HepG2 (cell line): ENCODE measurements around the gene PPCDC. TPM values are rescaled to one million over a fixed set of nuclear protein-coding genes. Genes with fewer than 3 reads are reported as not detected.

Experiments used
- CCDC6 ChIP-seq: sonication (generic); formaldehyde crosslinking; IDR thresholded peaks from 2 replicates; pipeline ENCODE4 v1.8.1; 2022; ENCODE audit warnings: mild to moderate bottlenecking, missing genetic modification reagents, moderate library complexity
- DPF2 ChIP-seq: sonication (generic); formaldehyde crosslinking; IDR thresholded peaks from 2 replicates; pipeline ENCODE4 v1.4.0; 2020; ENCODE audit warnings: mild to moderate bottlenecking, low read depth, missing genetic modification reagents, borderline replicate concordance
- GATAD1 ChIP-seq: IDR thresholded peaks from 2 replicates; pipeline ENCODE4 v1.6.1; 2016; ENCODE audit warnings: missing genetic modification reagents, missing compliant biosample characterization
- GFI1 ChIP-seq: sonication (generic); formaldehyde crosslinking; IDR thresholded peaks from 2 replicates; pipeline ENCODE4 v1.5.0; 2020; ENCODE audit warnings: missing genetic modification reagents, mild to moderate bottlenecking, borderline replicate concordance
- HOXA9 ChIP-seq: sonication (generic); formaldehyde crosslinking; IDR thresholded peaks from 2 replicates; pipeline ENCODE4 v1.8.1; 2022; ENCODE audit warnings: missing genetic modification reagents, mild to moderate bottlenecking, moderate library complexity, borderline replicate concordance
- IKZF4 ChIP-seq: sonication (generic); formaldehyde crosslinking; IDR thresholded peaks from 2 replicates; pipeline ENCODE4 v1.5.1; 2020; ENCODE audit warnings: borderline replicate concordance, mild to moderate bottlenecking, low read depth, missing genetic modification reagents; ENCODE audit errors: not compliant biosample characterization
- MED13 ChIP-seq: sonication (generic); formaldehyde crosslinking; IDR thresholded peaks from 2 replicates; pipeline ENCODE4 v1.5.0; 2020; ENCODE audit warnings: missing genetic modification reagents
- MEIS2 ChIP-seq: sonication (generic); formaldehyde crosslinking; IDR thresholded peaks from 2 replicates; pipeline ENCODE4 v1.9.0; 2021; ENCODE audit warnings: mild to moderate bottlenecking, missing genetic modification reagents
- MTF1 ChIP-seq: sonication (generic); formaldehyde crosslinking; IDR thresholded peaks from 2 replicates; pipeline ENCODE4 v1.5.0; 2020; ENCODE audit warnings: missing genetic modification reagents
- NR1H2 ChIP-seq: sonication (generic); formaldehyde crosslinking; IDR thresholded peaks from 2 replicates; pipeline ENCODE4 v1.8.1; 2022; ENCODE audit warnings: low read depth, missing genetic modification reagents, borderline replicate concordance
- PAWR ChIP-seq: sonication (generic); formaldehyde crosslinking; IDR thresholded peaks from 2 replicates; pipeline ENCODE4 v1.4.0; 2020; ENCODE audit warnings: missing genetic modification reagents, mild to moderate bottlenecking, borderline replicate concordance
- REL ChIP-seq: sonication (generic); formaldehyde crosslinking; conservative IDR thresholded peaks from 2 replicates; pipeline ENCODE4 v1.8.0; 2022; ENCODE audit warnings: mild to moderate bottlenecking, missing genetic modification reagents, moderate library complexity
- ZBTB39 ChIP-seq: sonication (generic); formaldehyde crosslinking; IDR thresholded peaks from 2 replicates; pipeline ENCODE4 v1.5.0; 2020; ENCODE audit warnings: missing genetic modification reagents
- ZFP62 ChIP-seq: sonication (generic); formaldehyde crosslinking; IDR thresholded peaks from 2 replicates; pipeline ENCODE4 v1.4.0; 2020; ENCODE audit warnings: missing genetic modification reagents
- ZKSCAN8 ChIP-seq: IDR thresholded peaks from 2 replicates; pipeline ENCODE4 v1.6.1; 2016; ENCODE audit warnings: borderline replicate concordance, missing genetic modification reagents, missing compliant biosample characterization
- ZNF264 ChIP-seq: sonication (generic); formaldehyde crosslinking; IDR thresholded peaks from 2 replicates; pipeline ENCODE4 v1.4.0; 2020; ENCODE audit warnings: missing genetic modification reagents
- ZNF570 ChIP-seq: sonication (generic); formaldehyde crosslinking; IDR thresholded peaks from 2 replicates; pipeline ENCODE4 v1.4.0; 2020; ENCODE audit warnings: mild to moderate bottlenecking, missing genetic modification reagents, borderline replicate concordance
- ZNF687 ChIP-seq: sonication (generic); formaldehyde crosslinking; IDR thresholded peaks from 2 replicates; pipeline ENCODE4 v1.5.1; 2020; ENCODE audit warnings: mild to moderate bottlenecking, missing genetic modification reagents, moderate library complexity
- ZNF782 ChIP-seq: sonication (generic); formaldehyde crosslinking; IDR thresholded peaks from 2 replicates; pipeline ENCODE4 v1.4.0; 2020; ENCODE audit warnings: missing genetic modification reagents, mild to moderate bottlenecking, borderline replicate concordance
- ZNF83 ChIP-seq: sonication (generic); formaldehyde crosslinking; IDR thresholded peaks from 2 replicates; pipeline ENCODE4 v1.4.0; 2020; ENCODE audit warnings: missing genetic modification reagents, mild to moderate bottlenecking, borderline replicate concordance
- polyA plus RNA-seq, 8 experiments: library from polyadenylated mRNA; depleted of rRNA in 3 of 8; stranded (reverse) in 7 of 8; unstranded in 1 of 8; fragments of >200 nt; fragmentation: Illumina TruSeq in 4 of 8; extraction: Trizol in 4 of 8; gene quantifications; 2 replicates each; pipeline versions ENCODE4 v1.2.1 to v1.2.3, GENCODE V29; 2011 to 2016; ENCODE audit warnings: low read depth in 4 of 8, missing spikeins in 1 of 8, mixed read lengths in 1 of 8; ENCODE audit not compliant: insufficient read depth in 1 of 8
- total RNA-seq, 5 experiments: library from RNA; depleted of rRNA; stranded (reverse); fragments of >200 nt; fragmentation: Illumina TruSeq; extraction: Trizol; gene quantifications; 2 replicates each; pipeline ENCODE4 v1.2.3, GENCODE V29; 2016; ENCODE audit warnings: low read depth in 1 of 5

The PPCDC gene
- total and polyA plus RNA-seq, 2 of the 13 experiments (the other 11 are each of a cell fraction or from before 2014, with no cell fraction given) = 12.3 to 12.8 TPM

GRCh38 chr15:75023181-75023871, at the start of gene PPCDC (continued):
- TF ChIP-seq PAWR (CRISPR knock-in tag) = no peak
- TF ChIP-seq ZNF570 (CRISPR knock-in tag) = no peak
- peak; percentile 24; the same call in 1 of the 2 replicates for TF ChIP-seq HOXA9 (CRISPR knock-in tag)
- TF ChIP-seq ZNF83 (CRISPR knock-in tag) = no peak
- TF ChIP-seq NR1H2 = no peak
- no peak for TF ChIP-seq ZBTB39
- peak; percentile 71; the same call in 1 of the 2 replicates for TF ChIP-seq MEIS2 (CRISPR knock-in tag)
- peak; percentile 53; the same call in 1 of the 2 replicates for TF ChIP-seq ZNF264
- TF ChIP-seq GFI1 (CRISPR knock-in tag) = no peak
- peak; percentile 27; the same call in 1 of the 2 replicates for TF ChIP-seq ZNF782 (CRISPR knock-in tag)
- TF ChIP-seq MTF1 = no peak
- TF ChIP-seq ZKSCAN8 = no peak
- TF ChIP-seq DPF2 (CRISPR knock-in tag) = no peak
- peak; percentile 53; the same call in 1 of the 2 replicates for TF ChIP-seq MED13 (CRISPR knock-in tag)
- TF ChIP-seq ZNF687 = peak; percentile 86
- peak; percentile 50 for TF ChIP-seq IKZF4 (CRISPR knock-in tag)
- TF ChIP-seq ZFP62 (CRISPR knock-in tag) = no peak; the same call in 1 of the 2 replicates
- no peak for TF ChIP-seq CCDC6
- 0 out of 2 replicates have a peak, but pooled peaks have one; percentile 16 for TF ChIP-seq REL (CRISPR knock-in tag)
- TF ChIP-seq GATAD1 (CRISPR knock-in tag) = peak; percentile 88
